Glomerular endothelial cell (primary cell): ENCODE measurements around the gene ANKMY1. TPM values are rescaled to one million over a fixed set of nuclear protein-coding genes. Genes with fewer than 3 reads are reported as not detected.

Source experiments
- DNase-seq: peaks from one replicate; pipeline ENCODE4 v3.0.0-alpha.2; 2011; ENCODE audit warnings: low read depth, low spot score; ENCODE audit errors: extremely low read depth
- total RNA-seq: library from RNA; depleted of rRNA; stranded (reverse); fragments of >200 nt; gene quantifications from 2 replicates; pipeline ENCODE4 v1.2.3, GENCODE V29; 2015

Gene ANKMY1
- total RNA-seq, 1 donor from 2014 or later, result 8.3 TPM

DNA sequence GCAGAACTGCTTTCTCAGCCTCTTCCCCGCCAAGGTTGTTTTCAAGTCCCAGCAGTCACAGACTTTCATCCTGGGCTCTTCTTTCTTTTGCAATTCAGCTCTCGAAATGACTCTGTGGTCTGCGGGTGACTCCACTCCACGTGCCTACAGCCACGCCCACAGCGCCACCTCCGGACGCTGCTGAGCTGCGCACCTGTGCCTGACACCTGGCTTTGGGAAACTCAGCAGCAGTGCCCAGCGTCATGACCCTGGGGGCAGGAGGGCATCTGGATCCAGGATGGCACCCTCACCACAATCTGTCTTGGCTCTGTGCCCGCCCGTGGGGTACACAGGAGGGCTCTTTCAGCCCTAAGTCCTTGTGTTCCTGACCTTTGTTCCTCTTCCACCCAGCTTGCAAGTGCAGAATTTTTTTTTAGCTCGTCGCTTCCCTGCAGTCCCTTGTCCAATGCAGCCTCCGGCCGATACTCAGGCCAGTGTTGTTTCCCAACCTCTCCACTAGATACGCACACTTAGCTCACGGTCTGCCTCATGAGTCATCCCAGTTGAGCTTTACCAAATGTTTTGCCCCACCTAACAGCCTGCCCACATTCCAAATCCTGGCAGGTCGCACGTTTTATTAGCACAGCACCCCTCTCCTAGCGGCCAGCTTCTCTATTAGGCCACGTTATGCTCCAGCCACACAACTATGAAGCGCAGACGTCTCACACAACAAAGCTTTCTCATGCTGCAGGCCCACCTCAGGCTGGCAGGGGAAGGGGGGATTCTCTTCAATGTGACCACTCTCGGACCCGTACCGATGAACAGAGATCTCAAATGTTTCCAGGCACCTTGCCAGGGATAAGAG is 22.2 kb upstream of the ANKMY1 start:
- no peak for DNase-seq

DNA sequence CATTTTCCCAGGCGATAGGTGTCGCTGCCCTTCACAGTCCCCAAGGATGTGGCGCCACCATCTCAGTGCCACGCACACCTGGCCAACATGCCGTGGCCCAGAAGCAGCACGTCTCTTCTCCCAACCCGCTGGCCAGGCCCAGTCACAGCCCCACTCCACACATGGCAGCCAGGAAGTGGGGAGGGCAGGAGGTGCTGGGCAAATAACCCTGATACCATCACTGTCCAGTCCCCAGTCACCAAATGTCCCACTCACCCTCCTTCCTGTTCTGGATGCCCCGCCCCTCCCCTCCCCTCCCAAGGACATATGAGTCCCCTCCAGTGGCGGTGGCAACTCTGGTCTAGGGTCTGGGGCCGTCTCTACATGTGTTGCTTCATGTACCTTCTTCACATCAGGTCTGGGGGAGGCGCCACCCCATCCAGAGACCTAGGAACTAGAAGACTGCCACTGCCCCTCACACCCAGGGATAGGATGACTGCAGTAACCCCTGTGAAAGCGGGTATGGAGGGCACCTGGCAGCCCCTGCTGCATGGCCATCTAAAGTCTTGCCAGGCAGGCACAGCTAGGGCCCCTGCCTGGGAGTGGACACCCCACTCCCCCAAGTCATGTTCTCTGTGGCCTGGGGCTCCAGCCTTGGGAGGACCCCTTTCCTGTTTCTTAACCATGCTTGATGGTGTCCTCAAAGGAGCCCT is 21.4 kb upstream of the ANKMY1 start:
- DNase-seq, result no peak

DNA sequence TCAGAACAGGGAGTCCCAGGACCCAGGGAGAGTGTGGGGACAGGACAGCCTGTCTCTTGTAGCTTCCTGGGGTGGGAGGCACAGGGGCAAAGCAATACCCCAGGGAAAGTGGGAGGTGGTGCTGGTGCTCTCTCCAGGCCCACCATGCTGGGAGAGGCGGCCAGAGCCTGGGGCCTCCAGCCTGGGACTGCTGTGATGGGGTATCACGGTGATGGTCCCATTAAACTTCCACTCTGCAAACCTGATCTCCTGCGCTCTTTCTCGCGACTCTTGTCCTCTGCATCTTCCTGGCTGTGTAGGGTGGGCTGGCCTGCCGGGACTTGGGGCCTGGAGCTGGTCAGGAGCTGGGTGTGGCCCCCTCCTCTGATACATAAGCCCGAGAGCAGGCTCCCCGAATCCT is 20.7 kb upstream of the ANKMY1 start:
- no peak for DNase-seq

DNA sequence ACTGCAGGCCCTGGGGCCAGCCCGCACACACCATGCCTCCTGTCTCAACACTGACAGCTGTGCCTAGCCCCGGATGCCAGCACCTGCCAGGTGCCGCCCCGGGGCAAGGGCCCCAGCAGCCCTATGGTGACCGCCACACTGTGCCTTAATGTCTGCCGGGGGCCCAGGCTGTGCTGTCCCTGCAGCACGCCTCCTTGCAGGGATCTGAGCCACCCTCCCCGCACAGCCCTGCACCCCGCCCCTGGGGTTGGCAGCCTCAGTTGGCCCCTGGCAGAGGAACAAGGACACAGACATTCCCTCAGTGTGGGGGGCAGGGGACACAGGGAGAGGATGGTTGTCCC is 20.3 kb upstream of the ANKMY1 start:
- no peak for DNase-seq

DNA sequence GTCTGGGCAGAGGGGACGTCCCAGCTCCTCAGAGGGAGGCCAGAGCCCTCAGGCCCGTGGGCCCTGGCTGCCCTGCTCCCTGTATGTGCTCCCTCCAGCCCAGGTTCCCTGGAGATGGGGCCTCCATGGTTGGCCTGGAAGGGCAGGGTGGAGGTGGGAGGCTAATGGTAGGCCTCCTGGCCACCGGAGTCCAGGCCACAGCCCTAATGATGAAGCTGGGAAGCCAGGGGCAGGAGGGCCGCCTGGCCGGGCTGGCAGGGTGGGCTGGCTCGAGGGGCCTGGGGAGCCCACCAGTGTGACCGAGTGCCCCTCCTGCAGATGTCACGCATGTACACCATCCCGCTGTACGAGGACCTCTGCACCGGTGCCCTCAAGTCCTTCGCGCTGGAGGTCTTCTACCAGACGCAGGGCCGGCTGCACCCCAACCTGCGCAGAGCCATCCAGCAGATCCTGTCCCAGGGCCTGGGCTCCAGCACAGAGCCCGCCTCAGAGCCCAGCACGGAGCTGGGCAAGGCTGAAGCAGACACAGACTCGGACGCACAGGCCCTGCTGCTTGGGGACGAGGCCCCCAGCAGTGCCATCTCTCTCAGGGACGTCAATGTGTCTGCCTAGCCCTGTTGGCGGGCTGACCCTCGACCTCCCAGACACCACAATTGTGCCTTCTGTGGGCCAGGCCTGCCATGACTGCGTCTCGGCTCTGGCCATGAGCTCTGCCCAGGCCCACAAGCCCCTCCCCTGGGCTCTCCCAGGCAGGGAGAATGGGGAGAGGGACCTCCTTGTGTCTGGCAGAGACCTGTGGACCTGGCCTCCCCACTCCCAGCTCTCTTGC is 19.7 kb upstream of the ANKMY1 start:
- DNase-seq, result no peak

DNA sequence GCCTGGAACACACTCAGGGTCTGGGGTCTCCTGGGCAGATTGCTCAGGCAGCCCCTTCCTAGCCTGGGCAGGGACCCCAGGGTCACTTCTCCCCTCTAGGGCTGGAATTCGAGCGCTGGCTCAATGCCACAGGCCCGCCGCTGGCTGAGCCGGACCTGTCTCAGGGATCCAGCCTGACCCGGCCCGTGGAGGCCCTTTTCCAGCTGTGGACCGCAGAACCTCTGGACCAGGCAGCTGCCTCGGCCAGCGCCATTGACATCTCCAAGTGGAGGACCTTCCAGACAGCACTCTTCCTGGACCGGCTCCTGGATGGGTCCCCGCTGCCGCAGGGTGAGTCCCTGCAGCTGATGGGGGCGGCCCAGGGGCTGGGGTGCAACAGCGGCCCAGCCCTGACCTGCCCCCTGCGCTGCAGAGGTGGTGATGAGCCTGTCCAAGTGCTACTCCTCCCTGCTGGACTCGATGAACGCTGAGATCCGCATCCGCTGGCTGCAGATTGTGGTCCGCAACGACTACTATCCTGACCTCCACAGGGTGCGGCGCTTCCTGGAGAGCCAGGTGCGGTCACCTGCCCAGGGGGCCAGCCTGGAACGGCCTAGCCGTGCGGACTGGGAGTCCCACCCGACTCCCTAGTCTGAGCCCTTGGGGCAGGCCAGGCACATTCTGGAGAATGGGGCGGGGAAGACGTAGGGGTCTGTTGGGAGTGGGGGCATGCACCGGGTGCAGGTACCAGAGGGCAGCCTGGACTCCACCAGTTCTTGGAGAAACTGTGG is 18.8 kb upstream of the ANKMY1 start:
- no peak for DNase-seq

DNA sequence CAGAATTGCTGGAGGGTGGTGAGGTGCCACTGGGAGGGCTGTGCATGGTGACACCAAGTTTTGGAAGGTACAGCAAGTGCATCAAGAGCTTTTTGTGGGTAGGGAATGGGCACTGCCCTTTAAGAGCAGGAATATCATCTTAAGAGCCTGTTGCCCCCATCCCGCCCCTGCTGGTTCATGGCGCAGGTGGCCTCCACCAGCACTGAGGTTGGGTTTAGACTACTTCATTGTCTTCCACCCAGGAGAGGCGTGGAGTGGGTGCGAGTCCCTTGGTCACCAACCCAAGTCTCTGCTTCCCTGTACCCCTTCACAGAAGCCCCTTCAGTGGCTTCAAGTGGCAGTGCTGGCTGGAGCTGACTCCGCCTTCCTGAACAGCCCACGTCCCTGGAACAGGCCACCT is 18.2 kb upstream of the ANKMY1 start:
- no peak for DNase-seq

DNA sequence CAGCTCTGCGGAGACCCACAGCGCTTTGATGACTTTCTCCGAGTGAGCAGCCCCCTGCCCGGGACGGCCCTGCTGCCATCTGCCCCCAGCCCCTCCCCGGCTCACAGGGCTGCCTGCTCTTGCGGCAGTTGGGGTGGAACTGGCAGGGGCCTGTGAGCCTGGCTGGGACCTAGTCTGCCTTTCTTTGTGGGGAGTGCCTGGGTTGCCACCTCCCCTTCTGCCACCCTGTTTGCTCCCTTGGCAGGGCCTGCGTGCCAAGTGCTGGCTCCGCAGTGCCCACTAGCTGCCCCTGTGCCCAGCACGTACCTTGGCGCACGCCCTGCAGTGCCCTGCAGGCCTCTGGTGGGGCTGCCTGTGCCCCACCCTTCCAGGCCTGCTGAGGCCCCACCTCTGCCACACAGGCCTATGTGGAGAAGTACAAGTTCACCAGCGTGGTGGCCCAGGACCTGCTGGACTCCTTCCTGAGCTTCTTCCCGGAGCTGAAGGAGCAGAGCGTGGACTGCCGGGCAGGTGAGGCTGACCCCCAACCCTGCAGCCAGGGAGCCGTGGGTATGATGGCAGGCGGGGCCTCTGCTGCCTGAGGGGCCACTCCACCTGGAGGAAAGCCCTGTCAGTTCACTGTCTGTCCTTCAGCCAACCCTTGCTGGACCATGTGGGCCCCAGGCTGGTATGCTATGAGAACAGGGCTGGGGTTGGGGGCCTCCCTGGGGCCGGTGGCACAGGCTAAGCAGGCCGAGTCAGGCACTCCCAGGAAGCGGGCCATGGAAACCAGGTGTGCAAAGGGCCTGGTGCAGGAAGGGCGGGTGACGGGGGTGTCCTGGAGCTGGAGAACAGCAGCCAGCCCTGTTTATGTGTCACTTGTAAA is 17.5 kb upstream of the ANKMY1 start:
- DNase-seq, result no peak

DNA sequence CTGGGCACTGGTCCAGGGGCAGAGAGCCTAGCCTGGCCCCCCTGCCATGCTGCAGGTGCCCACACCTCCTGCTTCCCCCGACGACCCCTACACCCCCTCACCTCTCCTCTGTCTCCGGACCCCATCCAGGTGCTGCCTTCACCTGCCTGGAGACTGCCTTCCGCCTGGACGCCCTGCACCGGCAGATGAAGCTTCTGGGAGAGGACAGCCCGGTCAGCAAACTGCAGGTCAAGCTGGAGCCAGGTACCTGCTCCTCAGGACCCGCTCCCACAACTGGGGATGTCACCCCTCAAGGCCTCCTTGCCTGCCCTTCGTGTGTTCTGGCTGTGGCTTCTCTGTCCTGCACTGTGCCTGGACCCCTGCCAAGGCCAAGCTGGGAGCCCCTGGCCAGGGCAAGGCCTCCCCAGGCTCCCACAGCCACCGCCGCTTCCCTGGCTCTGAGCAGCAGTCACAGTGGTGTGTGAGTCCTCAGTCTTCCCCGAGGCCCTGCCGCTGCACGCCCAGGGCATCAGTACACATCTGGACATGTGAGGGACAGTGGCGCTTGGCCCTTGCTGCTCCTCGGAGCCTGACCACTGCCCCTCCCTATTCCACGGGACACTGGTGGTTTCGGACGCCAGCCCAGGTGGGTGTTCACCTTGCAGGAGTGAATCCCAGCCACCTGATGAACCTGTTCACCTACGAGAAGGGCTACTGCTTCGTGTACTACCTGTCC is 16.8 kb upstream of the ANKMY1 start:
- DNase-seq, result no peak

DNA sequence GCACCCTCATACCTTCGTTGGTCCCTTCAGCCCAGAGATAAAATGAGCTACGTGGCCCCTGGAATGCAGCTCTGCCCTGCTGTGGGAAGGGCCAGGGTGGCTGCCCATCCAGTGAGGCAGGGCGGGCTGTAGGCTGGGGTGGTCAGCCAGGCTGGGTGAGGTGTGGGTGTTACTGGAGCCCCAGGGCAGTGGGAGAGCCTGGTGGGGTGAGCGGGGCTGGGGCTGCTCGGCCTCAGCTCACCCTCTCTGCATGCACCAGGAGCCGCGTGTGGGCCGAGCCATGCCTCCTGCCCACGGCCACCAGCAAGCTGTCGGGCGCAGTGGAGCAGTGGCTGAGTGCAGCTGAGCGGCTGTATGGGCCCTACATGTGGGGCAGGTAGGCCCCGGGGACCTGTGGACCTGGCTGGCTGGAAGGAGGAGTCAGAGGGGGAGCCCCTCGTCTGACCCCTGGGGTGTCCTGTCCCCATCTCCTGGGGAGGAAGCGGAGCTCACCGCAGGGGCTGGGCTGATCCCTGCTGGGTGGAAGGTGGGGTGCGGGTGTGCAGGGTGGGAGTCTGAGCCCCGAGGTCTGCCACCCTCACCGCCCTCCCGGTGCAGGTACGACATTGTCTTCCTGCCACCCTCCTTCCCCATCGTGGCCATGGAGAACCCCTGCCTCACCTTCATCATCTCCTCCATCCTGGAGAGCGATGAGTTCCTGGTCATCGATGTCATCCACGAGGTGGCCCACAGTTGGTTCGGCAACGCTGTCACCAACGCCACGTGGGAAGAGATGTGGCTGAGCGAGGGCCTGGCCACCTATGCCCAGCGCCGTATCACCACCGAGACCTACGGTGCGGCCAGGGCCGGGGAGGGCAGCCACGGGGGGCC is 16.0 kb upstream of the ANKMY1 start:
- no peak for DNase-seq

DNA sequence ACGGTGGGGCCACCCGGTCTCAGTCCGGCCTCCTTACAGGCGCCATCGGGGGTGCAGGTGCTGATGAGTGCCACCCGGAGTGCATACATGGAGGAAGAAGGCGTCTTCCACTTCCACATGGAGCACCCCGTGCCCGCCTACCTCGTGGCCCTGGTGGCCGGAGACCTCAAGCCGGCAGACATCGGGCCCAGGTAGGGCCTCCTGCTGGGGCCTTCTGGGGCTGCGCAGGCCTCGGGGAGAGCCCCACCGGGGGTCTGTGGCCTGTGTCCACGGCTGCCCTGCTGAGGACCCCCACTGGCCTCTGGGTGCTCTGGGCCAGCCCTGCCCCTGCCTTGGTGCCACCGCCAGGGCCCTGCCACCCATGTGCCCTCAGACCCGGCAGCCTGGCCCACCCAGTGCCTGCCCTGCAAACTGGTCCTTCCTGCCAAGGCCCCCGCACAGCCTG is 15.3 kb upstream of the ANKMY1 start:
- DNase-seq, result no peak

DNA sequence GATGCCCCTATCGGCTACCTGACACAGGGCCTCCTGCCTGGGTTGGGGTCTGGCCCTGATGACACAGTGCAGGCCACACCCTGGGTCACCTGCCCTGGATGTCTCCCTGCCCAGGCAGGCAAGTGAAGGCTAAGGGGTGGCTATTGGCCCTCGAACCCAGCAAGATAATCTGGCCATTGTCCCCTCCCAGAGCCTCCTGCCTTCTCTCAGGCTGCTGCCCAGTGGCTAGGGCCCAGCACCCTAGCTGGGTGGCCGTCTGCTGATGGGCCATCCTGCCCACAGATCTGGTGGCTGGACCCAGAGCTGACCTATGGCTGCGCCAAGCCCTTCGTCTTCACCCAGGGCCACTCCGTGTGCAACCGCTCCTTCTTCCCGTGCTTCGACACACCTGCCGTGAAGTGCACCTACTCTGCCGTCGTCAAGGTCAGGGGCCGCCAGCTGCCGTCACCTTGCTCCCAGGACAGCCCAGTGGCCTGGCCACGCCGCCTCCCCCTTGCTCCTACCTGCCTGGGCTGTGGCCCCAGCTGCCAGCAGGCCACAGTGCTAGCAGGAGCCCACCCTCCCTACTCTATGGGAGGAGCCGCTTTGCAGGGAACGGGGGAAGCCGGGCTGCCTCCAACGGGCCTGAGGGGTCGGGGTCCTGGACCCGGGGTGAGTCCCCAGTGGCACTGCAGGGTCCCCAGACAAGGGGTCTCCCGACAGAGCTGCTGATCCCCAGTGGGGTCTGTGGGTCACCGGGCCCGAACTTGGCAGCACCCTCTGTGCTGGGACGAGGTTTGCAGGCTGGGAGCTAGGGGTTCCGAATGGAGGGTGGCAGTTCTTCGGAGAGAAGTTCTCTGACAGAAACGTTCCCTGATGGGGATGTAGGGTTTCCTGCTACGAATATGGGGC is 14.6 kb upstream of the ANKMY1 start:
- DNase-seq, result no peak

DNA sequence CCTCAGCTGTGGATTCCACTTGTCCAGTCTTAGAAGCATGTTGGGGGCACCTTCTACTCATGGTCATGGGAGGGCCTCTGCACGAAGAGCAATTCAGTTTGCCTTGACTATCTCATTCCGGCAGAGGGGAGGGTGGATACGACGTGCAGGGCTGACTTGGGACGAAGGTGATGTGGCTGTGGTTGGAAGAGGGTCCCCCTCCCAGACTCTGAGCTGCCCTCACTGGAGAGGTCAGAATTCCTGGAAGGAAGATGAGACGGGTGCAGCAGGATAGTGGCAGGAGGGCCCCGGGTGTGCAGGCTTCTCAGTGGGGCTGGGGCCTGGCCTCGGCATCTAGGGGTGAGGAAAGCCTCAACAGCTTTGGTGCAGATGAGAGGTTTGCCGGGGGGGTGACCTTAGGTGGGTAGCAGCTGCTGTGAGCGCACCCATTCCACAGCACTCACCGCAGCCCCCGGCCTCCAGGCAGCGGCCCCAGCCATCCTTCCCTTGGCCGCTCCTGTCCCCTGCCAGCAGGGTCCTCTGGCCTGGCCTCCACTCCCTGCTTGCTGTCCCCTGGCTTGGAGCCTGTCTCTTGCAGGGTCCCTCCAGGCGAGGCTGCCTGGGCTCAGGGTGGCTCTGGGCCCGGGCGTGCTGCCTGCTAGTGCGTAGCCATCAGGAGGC is 13.7 kb upstream of the ANKMY1 start:
- no peak for DNase-seq

DNA sequence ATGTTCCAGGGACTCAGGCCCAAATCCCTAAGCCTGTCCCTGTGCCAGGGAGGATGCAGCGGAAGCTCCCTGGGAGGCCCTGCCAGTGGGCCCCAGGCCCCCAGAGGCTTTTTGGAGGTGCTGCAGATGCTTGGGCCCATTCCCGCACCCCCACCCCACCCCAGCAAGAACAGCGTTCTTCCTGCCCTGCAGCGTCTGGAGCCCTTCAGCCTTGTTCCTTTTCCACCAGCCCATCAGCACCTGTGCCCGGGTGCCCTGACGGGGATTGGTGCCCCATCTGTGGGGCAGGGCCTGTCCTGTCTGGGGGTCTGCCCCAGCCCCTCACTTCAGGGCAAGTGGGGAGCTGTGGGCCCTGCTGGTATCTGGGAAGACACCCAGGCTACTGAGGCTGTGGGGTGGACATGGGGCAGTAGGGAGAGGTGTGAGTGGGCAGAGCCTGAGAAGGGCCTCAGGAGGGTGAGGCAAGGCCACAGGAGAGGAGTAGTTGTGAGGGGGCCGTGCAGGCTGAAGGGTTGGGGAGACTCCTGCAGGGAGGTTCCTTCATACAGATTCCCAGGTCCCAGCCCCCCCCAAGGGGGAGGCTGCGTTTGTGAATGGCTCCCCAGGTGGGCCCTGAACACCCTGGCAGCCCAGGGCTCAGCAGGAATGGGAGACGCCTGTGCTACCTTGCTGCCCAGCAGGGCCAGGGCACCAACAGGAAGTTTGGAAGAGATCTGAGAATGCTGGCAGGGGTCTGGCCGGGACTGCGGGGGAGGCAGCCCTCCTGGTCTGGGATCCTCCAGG is 12.9 kb upstream of the ANKMY1 start:
- no peak for DNase-seq

DNA sequence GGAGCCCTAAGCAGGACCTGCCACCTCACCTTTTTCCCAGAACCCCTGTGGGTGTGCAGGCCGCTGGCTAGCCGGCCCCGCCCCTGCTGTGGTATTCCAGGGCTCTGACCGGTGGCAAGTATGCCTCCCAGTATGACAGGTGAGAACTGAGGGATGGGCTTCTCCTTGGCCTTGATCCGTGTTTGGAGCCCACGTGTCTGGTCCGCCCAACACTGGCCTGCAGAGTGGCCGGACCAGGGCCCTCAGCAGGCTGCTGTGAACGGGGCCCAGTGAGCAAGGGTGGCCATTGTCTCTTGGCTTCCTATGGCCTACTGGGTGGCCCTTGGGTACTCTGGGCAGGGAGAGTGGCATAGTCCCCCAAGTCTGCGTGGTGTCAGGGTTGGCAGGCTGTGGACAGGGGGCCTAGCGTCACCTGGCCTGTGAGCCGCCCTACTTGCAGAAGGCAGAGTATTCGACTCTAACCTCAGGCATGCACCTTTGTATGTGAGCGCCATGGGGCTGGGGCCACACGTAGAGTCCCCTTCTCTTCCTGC is 12.3 kb upstream of the ANKMY1 start:
- no peak for DNase-seq

DNA sequence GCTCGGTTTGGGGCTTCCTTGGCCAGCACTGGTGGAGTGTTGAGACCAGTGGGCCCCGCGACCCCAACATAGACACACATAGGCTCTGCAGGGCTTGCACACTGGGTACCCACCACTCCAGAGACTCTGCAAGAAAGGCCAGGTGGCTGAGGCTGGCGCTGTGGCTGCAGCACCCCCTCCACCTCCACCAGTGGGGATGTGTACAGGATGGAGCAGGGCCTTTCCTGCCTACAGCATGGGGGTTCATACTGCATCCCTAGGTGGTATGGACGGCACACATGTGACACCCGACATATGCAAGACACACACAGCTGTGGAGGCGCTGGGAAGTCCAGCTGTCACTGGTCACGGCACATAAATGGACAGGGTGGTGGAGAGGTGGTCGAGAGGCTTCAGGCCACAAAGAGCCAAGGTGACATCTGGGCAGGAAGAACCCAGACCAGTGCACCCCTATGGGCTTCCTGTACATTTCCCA is 11.8 kb upstream of the ANKMY1 start:
- no peak for DNase-seq
